Activated CD4-positive, alpha-beta T cell treated with anti-CD3 and anti-CD28 coated beads, Interleukin-2, amount 10 ng/mL, durations not matched to agents 7 days and 5 days (primary cell): Measurements from ENCODE around the gene C19orf85. TPM values are rescaled to one million over a fixed set of nuclear protein-coding genes. Genes with fewer than 3 reads are reported as not detected.
"Not testable (repeated sequence)": the region's sequence is repeated elsewhere in the genome, so short reads cannot be mapped to it uniquely, and the experiment has no call there.

Experiments
- CTCF ChIA-PET: fragments of 350-600 bp; sonication (Branson Sonifier 250); formaldehyde crosslinking; loops from one replicate; lab custom pipeline; 2021; ENCODE audit warnings: antibody characterized with exemption; lab: Charles Lee
- POLR2A ChIA-PET: fragments of 350-600 bp; sonication (Branson Sonifier 250); formaldehyde crosslinking; loops from one replicate; lab custom pipeline; 2021; ENCODE audit warnings: antibody characterized with exemption; lab: Charles Lee
- DNase-seq: peaks from one replicate; pipeline ENCODE4 v3.0.0-alpha.2; 2020
- H3K27ac Mint-ChIP-seq: one replicate; pipeline ENCODE4 v1.8.0; 2021; ENCODE audit warnings: mild to moderate bottlenecking, moderate library complexity, mixed read lengths
- H3K27me3 Mint-ChIP-seq: one replicate; pipeline ENCODE4 v1.8.0; 2021; ENCODE audit warnings: mixed read lengths
- H3K36me3 Mint-ChIP-seq: one replicate; pipeline ENCODE4 v1.8.0; 2021; ENCODE audit warnings: low read depth, mixed read lengths
- H3K4me1 Mint-ChIP-seq: one replicate; pipeline ENCODE4 v1.8.0; 2021; ENCODE audit warnings: mixed read lengths
- H3K4me3 Mint-ChIP-seq: one replicate; pipeline ENCODE4 v1.8.0; 2021; ENCODE audit warnings: mild to moderate bottlenecking, moderate library complexity, mixed read lengths
- H3K9me3 Mint-ChIP-seq: one replicate; pipeline ENCODE4 v1.8.0; 2021; ENCODE audit warnings: mixed read lengths
- total RNA-seq, 2 experiments: library from RNA; stranded (reverse); gene quantifications; one replicate each; pipeline ENCODE4 v1.2.3, GENCODE V29; 2021

C19orf85 gene
- total RNA-seq, 2 experiments from 2014 or later, result not detected

DNA sequence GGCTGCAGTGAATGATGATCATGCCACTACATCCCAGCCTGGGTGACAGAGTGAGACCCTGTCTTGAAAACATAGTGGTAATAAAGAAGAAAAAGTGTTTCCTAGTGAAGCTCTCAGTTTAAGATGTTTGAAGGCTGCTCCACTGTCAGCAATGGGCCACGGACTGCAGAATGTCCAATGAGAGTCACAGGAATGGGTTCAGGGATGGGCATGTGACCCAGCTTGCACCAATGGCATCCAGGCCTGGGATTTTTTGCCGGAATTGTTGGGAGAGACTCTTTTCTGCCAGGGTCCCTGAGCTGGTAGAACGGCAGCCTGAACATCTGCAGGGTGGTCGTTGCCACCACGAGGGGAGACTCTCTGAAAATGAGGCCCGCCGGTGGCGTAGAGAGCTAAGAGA is 27.7 kb downstream of the C19orf85 start:
- no peaks in the 10 kb centered on the region for H3K9me3 Mint-ChIP-seq
- ChIA-PET CTCF (interaction anchor here (0.6 kb wide), 1 partner anchor 1065 kb away, joined by 3 read pairs; no protein-coding TSS in a partner anchor), POLR2A (no interaction called here)
- H3K4me3 Mint-ChIP-seq, result no peak overlapping the region
- DNase-seq, result no peak
- no peaks in the 10 kb centered on the region for H3K36me3 Mint-ChIP-seq
- no peak overlapping the region for H3K27ac Mint-ChIP-seq
- H3K4me1 Mint-ChIP-seq, result peaks cover 12% of the 10 kb centered on the region
- peaks cover 51% of the 10 kb centered on the region for H3K27me3 Mint-ChIP-seq

DNA sequence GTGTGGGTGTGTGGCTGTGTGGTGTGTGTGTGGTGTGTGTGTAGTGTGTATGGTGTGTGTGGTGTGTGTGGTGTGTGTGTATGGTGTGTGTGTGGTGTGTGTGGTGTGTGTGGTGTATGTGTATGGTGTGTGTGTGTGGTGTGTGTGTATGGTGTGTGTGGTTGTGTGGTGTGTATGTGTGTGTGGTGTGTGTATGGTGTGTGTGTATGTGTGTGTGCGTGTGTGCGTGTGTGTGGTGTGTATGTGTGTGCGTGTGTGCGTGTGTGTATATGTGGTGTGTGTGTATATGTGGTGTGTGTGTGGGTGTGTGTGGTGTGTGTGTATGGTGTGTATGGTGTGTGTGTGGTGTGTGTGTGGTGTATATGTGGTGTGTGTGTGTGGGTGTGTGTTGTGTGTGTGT is 29.5 kb downstream of the C19orf85 start:
- CTCF ChIA-PET, result no interaction called here
- POLR2A ChIA-PET, result no interaction called here
- H3K9me3 Mint-ChIP-seq, result no peaks in the 10 kb centered on the region
- H3K27me3 Mint-ChIP-seq, result peaks cover 36% of the 10 kb centered on the region
- DNase-seq, result no peak
- no peak overlapping the region for H3K4me3 Mint-ChIP-seq
- H3K27ac Mint-ChIP-seq, result no peak overlapping the region
- no peaks in the 10 kb centered on the region for H3K36me3 Mint-ChIP-seq
- no peaks in the 10 kb centered on the region for H3K4me1 Mint-ChIP-seq

- Mint-ChIP-seq H3K36me3 (no peaks in the 10 kb centered on the region), H3K4me3 (no peak overlapping the region), H3K4me1 (no peaks in the 10 kb centered on the region), H3K27ac (no peak overlapping the region), H3K9me3 (no peaks in the 10 kb centered on the region), H3K27me3 (peaks cover 31% of the 10 kb centered on the region)
- ChIA-PET POLR2A (no interaction called here), CTCF (no interaction called here)
- DNase-seq, result no peak
Measured at GRCh38 chr19:55434356-55434919, 30.1 kb downstream of the C19orf85 start.

GRCh38 chr19:55433292-55433691 is 31.3 kb downstream of the C19orf85 start:
- H3K4me1 Mint-ChIP-seq, result no peaks in the 10 kb centered on the region
- POLR2A ChIA-PET, result no interaction called here
- H3K27me3 Mint-ChIP-seq, result peaks cover 22% of the 10 kb centered on the region
- no peak overlapping the region for H3K4me3 Mint-ChIP-seq
- CTCF ChIA-PET, result no interaction called here
- H3K36me3 Mint-ChIP-seq, result no peaks in the 10 kb centered on the region
- no peak for DNase-seq
- no peaks in the 10 kb centered on the region for H3K9me3 Mint-ChIP-seq
- H3K27ac Mint-ChIP-seq, result no peak overlapping the region

GRCh38 chr19:55432241-55432959 is 32.2 kb downstream of the C19orf85 start:
- ChIA-PET CTCF (no interaction called here), POLR2A (no interaction called here)
- Mint-ChIP-seq H3K27ac (peak overlapping the region; percentile 9), H3K4me3 (no peak overlapping the region), H3K27me3 (peaks cover 20% of the 10 kb centered on the region), H3K9me3 (no peaks in the 10 kb centered on the region), H3K4me1 (no peaks in the 10 kb centered on the region), H3K36me3 (no peaks in the 10 kb centered on the region)
- no peak for DNase-seq

DNA sequence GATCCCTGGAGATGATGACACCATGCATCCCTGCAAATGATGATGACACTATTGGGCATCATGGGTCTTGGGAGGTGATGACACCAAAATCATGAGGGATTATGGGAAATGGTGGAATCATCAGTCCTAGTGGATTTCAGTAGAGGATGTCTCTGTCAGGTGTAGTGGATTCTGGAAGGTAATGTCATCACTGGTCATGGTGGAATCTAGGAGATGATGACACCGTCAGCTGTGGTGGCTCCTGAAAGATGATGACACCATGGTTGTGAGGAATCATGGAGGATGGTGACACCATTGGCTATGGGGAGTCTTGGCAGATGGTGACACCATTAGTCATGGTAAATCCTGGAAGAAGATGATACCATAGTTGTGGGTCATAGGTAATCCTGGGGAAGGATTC is 33.4 kb downstream of the C19orf85 start:
- H3K27me3 Mint-ChIP-seq, result peaks cover 10% of the 10 kb centered on the region
- no peak overlapping the region for H3K27ac Mint-ChIP-seq
- no peak overlapping the region for H3K4me3 Mint-ChIP-seq
- ChIA-PET CTCF (no interaction called here), POLR2A (no interaction called here)
- H3K4me1 Mint-ChIP-seq, result no peaks in the 10 kb centered on the region
- no peaks in the 10 kb centered on the region for H3K36me3 Mint-ChIP-seq
- no peak for DNase-seq
- H3K9me3 Mint-ChIP-seq, result no peaks in the 10 kb centered on the region

DNA sequence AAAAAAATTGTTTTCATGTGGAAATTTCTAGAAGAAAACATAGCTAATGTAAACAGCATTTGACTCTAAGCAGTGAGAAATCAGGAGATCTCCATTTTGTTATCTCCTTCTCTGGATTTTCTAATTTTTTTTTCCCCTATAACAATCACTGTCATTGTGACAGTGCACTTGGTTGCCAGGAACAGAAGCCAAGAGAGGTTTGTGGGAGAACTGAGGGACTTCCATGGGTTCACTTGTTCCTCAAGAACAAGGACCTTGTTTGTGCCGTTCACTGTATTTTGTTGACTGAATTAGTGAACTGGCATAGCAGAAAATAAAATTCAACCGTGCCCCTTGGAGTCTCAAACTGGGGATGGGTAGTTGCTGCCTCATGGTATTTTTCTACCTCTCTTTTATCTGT is 38.5 kb downstream of the C19orf85 start:
- H3K36me3 Mint-ChIP-seq, result no peaks in the 10 kb centered on the region
- H3K27me3 Mint-ChIP-seq, result peaks cover 4% of the 10 kb centered on the region
- no peaks in the 10 kb centered on the region for H3K9me3 Mint-ChIP-seq
- no peak overlapping the region for H3K27ac Mint-ChIP-seq
- POLR2A ChIA-PET, result no interaction called here
- no peak overlapping the region for H3K4me3 Mint-ChIP-seq
- CTCF ChIA-PET, result no interaction called here
- no peak for DNase-seq
- H3K4me1 Mint-ChIP-seq, result peaks cover 9% of the 10 kb centered on the region

DNA sequence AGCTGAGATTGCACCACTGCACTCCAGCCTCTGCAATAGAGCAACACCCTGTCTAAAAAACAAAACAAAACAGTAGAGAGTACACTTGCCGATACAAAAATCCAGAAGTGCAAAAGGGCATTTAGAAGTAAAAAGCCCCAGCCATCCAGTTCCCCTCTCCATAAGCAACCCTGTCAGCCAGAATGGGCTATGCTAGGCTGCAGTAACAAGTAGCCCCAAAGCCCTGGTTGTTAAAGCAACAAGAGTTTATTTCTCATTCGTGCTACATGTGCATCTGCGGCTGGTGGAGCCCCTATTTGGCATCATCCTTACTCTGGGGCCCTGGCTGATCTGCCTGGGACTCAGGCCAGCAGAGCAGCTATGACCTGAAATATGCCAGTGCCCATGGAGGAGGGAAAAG is 40.0 kb downstream of the C19orf85 start:
- CTCF ChIA-PET, result no interaction called here

GRCh38 chr19:55423225-55424005 is 41.1 kb downstream of the C19orf85 start:
- ChIA-PET POLR2A (interaction anchor here (0.6 kb wide), 1 partner anchor 24 kb away, joined by 3 read pairs; no protein-coding TSS in a partner anchor), CTCF (interaction anchor here (0.7 to 0.8 kb wide), 3 partner anchors 32 to 542 kb away, joined by 3 to 4 read pairs (median 3); no protein-coding TSS in a partner anchor)
- no peaks in the 10 kb centered on the region for H3K36me3 Mint-ChIP-seq
- H3K9me3 Mint-ChIP-seq, result no peaks in the 10 kb centered on the region
- no peak overlapping the region for H3K27ac Mint-ChIP-seq
- H3K4me3 Mint-ChIP-seq, result no peak overlapping the region
- peaks cover 16% of the 10 kb centered on the region for H3K4me1 Mint-ChIP-seq
- peaks cover 4% of the 10 kb centered on the region for H3K27me3 Mint-ChIP-seq
- DNase-seq, result no peak

More for the DNA sequence above, 40.0 kb downstream of the C19orf85 start:
- Mint-ChIP-seq H3K27me3 (peaks cover 4% of the 10 kb centered on the region), H3K4me3 (no peak overlapping the region), H3K9me3 (no peaks in the 10 kb centered on the region), H3K4me1 (peaks cover 16% of the 10 kb centered on the region), H3K36me3 (no peaks in the 10 kb centered on the region), H3K27ac (no peak overlapping the region)
- no peak for DNase-seq
- POLR2A ChIA-PET, result no interaction called here

DNA sequence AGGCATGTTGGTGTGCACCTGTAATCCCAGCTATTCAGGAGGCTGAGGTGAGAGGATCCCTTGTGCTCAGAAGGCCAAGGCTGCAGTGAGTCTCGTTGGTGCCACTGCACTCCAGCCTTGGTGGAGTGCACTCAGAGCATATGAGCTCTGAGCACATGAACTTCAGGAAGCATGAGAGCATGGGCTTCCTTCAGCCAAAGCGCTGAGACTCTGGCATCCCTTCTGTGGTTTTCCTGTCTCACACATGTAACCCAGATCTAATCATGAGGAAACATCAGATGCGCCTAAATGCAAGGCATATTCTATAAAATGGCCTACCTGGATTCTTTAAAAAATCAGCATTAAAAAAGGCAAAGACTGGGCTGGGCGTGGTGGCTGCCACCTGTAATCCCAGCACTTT is 43.3 kb downstream of the C19orf85 start:
- H3K9me3 Mint-ChIP-seq, H3K4me3 Mint-ChIP-seq, POLR2A ChIA-PET, H3K36me3 Mint-ChIP-seq, H3K27me3 Mint-ChIP-seq: not testable (repeated sequence)
- Mint-ChIP-seq H3K4me1 (peaks cover 24% of the 10 kb centered on the region), H3K27ac (peak overlapping the region; percentile 51)
- DNase-seq, result peak; percentile 55
- CTCF ChIA-PET, result interaction anchor here (1.2 kb wide), 1 partner anchor 221 kb away, joined by 3 read pairs; no protein-coding TSS in a partner anchor

GRCh38 chr19:55419624-55420236 is 44.8 kb downstream of the C19orf85 start:
- CTCF ChIA-PET, result interaction anchor here (0.8 to 1.4 kb wide), 5 partner anchors 9 to 538 kb away, joined by 3 to 4 read pairs (median 3); no protein-coding TSS in a partner anchor
- Mint-ChIP-seq H3K27ac (no peak overlapping the region), H3K27me3 (peaks cover 5% of the 10 kb centered on the region), H3K36me3 (no peaks in the 10 kb centered on the region), H3K4me3 (no peak overlapping the region), H3K4me1 (peaks cover 24% of the 10 kb centered on the region), H3K9me3 (no peaks in the 10 kb centered on the region)
- DNase-seq, result no peak
- POLR2A ChIA-PET, result interaction anchor here (0.7 kb wide), 1 partner anchor 181 kb away, joined by 4 read pairs; no protein-coding TSS in a partner anchor

- H3K4me3 Mint-ChIP-seq, result no peak overlapping the region
- ChIA-PET POLR2A (no interaction called here), CTCF (interaction anchor here (0.9 to 1.4 kb wide), 5 partner anchors 17 to 538 kb away, joined by 3 to 4 read pairs (median 4); no protein-coding TSS in a partner anchor)
- no peaks in the 10 kb centered on the region for H3K9me3 Mint-ChIP-seq
- H3K27ac Mint-ChIP-seq, result no peak overlapping the region
- H3K4me1 Mint-ChIP-seq, result peaks cover 24% of the 10 kb centered on the region
- H3K36me3 Mint-ChIP-seq, result no peaks in the 10 kb centered on the region
- DNase-seq, result no peak
- peaks cover 7% of the 10 kb centered on the region for H3K27me3 Mint-ChIP-seq
Measured at GRCh38 chr19:55419103-55419502, 45.4 kb downstream of the C19orf85 start.
